WTC11 (cell line): ENCODE data around the gene DDRGK1.

ENCODE experiments used
- CBFB ChIP-seq: sonication (generic); formaldehyde crosslinking; IDR thresholded peaks from 2 replicates; pipeline ENCODE4 v1.8.1; 2022; ENCODE audit warnings: mild to moderate bottlenecking, low read depth, missing genetic modification reagents
- CREB1 ChIP-seq: sonication (generic); formaldehyde crosslinking; IDR thresholded peaks from 2 replicates; pipeline ENCODE4 v1.8.0; 2023; ENCODE audit warnings: mild to moderate bottlenecking, missing genetic modification reagents
- FOXK1 ChIP-seq: sonication (generic); formaldehyde crosslinking; IDR thresholded peaks from 2 replicates; pipeline ENCODE4 v1.8.0; 2022; ENCODE audit warnings: mild to moderate bottlenecking, moderate library complexity, missing genetic modification reagents
- FOXP1 ChIP-seq: sonication (generic); formaldehyde crosslinking; IDR thresholded peaks from 2 replicates; pipeline ENCODE4 v1.8.0; 2022; ENCODE audit warnings: missing genetic modification reagents, mild to moderate bottlenecking, moderate library complexity, borderline replicate concordance
- JUN ChIP-seq: sonication (generic); formaldehyde crosslinking; IDR thresholded peaks from 2 replicates; pipeline ENCODE4 v1.8.0; 2023; ENCODE audit warnings: mild to moderate bottlenecking, missing genetic modification reagents
- KAT7 ChIP-seq: sonication (generic); formaldehyde crosslinking; IDR thresholded peaks from 2 replicates; pipeline ENCODE4 v1.8.1; 2023; ENCODE audit warnings: missing genetic modification reagents, mild to moderate bottlenecking, borderline replicate concordance
- MXD4 ChIP-seq: fragments of 250-450 bp; sonication (Bioruptor Pico); IDR thresholded peaks from 2 replicates; pipeline ENCODE4 v1.8.0; 2021; ENCODE audit warnings: mild to moderate bottlenecking, moderate library complexity, borderline replicate concordance
- TP53 ChIP-seq: sonication (generic); formaldehyde crosslinking; IDR thresholded peaks from 2 replicates; pipeline ENCODE4 v1.8.1; 2023; ENCODE audit warnings: mild to moderate bottlenecking, missing genetic modification reagents
- TF ChIP-seq, protein P1 (sequence below): sonication (generic); formaldehyde crosslinking; IDR thresholded peaks from 2 replicates; pipeline ENCODE4 v1.8.1; 2023; ENCODE audit warnings: mild to moderate bottlenecking, missing genetic modification reagents, moderate library complexity
- TF ChIP-seq, protein P2 (sequence below): fragments of 200-600 bp; IDR thresholded peaks from 2 replicates; pipeline ENCODE4 v1.8.0; 2022; ENCODE audit warnings: antibody characterized with exemption
- TF ChIP-seq, protein P3 (sequence below): sonication (generic); formaldehyde crosslinking; IDR thresholded peaks from 2 replicates; pipeline ENCODE4 v1.8.0; 2022; ENCODE audit warnings: mild to moderate bottlenecking, missing genetic modification reagents
- TF ChIP-seq, protein P4 (sequence below): sonication (generic); formaldehyde crosslinking; IDR thresholded peaks from 2 replicates; pipeline ENCODE4 v1.8.1; 2023; ENCODE audit warnings: mild to moderate bottlenecking, missing genetic modification reagents
- TF ChIP-seq, protein P5 (sequence below): fragments of 250-450 bp; sonication (Bioruptor Pico); IDR thresholded peaks from 2 replicates; pipeline ENCODE4 v1.9.0; 2021; ENCODE audit warnings: mild to moderate bottlenecking, borderline replicate concordance
- TF ChIP-seq, protein P6 (sequence below): sonication (generic); formaldehyde crosslinking; IDR thresholded peaks from 2 replicates; pipeline ENCODE4 v1.8.1; 2023; ENCODE audit warnings: mild to moderate bottlenecking, moderate library complexity, missing genetic modification reagents

DNA sequence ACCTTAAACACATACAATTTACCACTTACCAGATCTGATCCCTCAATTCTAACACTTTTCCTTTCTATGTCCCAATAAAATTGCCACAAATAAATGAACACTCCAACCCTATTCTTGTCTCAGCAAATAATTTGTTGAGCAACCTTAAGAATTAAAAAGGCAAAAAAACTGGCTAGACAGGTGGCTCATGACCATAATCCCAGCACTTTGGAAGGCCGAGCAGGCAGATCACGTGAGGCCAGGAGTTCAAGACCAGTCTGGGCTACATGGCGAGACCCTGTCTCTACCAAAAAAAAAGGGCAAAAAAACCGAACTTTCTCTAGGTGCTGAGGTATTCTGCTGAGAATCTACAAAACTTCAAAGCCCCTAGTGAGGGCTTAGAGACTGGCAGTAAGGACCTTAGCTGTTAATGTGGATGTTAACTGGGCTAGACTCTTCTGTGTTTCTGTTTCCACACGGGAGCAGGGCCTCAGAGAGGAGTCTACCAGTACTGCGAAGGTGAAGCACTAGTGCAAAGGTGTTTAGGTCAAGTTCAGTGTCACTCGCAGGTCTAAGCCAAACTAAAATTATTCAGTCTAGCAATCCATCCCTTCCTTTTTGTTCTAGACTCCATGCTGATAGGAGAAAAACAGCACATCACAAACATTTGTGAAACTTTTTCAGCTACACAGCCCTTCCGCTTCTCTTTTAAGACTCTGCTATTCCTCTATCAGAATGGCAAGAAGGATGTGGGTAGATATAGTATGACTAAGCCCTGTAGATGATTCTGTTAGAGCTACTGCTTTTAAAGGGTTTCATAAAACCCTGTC, 47.5 kb downstream of the DDRGK1 start:
- TF ChIP-seq KAT7 (no peak), TP53 (no peak), FOXP1 (CRISPR knock-in tag) (no peak), MXD4 (no peak), JUN (CRISPR knock-in tag) (no peak), FOXK1 (no peak), CREB1 (CRISPR knock-in tag) (no peak), CBFB (no peak)
- TF ChIP-seq, protein P1, sequence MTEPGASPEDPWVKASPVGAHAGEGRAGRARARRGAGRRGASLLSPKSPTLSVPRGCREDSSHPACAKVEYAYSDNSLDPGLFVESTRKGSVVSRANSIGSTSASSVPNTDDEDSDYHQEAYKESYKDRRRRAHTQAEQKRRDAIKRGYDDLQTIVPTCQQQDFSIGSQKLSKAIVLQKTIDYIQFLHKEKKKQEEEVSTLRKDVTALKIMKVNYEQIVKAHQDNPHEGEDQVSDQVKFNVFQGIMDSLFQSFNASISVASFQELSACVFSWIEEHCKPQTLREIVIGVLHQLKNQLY (CRISPR knock-in tag): no peak
- TF ChIP-seq, protein P2, sequence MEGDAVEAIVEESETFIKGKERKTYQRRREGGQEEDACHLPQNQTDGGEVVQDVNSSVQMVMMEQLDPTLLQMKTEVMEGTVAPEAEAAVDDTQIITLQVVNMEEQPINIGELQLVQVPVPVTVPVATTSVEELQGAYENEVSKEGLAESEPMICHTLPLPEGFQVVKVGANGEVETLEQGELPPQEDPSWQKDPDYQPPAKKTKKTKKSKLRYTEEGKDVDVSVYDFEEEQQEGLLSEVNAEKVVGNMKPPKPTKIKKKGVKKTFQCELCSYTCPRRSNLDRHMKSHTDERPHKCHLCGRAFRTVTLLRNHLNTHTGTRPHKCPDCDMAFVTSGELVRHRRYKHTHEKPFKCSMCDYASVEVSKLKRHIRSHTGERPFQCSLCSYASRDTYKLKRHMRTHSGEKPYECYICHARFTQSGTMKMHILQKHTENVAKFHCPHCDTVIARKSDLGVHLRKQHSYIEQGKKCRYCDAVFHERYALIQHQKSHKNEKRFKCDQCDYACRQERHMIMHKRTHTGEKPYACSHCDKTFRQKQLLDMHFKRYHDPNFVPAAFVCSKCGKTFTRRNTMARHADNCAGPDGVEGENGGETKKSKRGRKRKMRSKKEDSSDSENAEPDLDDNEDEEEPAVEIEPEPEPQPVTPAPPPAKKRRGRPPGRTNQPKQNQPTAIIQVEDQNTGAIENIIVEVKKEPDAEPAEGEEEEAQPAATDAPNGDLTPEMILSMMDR: no peak
- TF ChIP-seq, protein P3, sequence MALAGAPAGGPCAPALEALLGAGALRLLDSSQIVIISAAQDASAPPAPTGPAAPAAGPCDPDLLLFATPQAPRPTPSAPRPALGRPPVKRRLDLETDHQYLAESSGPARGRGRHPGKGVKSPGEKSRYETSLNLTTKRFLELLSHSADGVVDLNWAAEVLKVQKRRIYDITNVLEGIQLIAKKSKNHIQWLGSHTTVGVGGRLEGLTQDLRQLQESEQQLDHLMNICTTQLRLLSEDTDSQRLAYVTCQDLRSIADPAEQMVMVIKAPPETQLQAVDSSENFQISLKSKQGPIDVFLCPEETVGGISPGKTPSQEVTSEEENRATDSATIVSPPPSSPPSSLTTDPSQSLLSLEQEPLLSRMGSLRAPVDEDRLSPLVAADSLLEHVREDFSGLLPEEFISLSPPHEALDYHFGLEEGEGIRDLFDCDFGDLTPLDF (CRISPR knock-in tag): no peak
- TF ChIP-seq, protein P4, sequence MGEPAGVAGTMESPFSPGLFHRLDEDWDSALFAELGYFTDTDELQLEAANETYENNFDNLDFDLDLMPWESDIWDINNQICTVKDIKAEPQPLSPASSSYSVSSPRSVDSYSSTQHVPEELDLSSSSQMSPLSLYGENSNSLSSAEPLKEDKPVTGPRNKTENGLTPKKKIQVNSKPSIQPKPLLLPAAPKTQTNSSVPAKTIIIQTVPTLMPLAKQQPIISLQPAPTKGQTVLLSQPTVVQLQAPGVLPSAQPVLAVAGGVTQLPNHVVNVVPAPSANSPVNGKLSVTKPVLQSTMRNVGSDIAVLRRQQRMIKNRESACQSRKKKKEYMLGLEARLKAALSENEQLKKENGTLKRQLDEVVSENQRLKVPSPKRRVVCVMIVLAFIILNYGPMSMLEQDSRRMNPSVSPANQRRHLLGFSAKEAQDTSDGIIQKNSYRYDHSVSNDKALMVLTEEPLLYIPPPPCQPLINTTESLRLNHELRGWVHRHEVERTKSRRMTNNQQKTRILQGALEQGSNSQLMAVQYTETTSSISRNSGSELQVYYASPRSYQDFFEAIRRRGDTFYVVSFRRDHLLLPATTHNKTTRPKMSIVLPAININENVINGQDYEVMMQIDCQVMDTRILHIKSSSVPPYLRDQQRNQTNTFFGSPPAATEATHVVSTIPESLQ: no peak
- TF ChIP-seq, protein P5, sequence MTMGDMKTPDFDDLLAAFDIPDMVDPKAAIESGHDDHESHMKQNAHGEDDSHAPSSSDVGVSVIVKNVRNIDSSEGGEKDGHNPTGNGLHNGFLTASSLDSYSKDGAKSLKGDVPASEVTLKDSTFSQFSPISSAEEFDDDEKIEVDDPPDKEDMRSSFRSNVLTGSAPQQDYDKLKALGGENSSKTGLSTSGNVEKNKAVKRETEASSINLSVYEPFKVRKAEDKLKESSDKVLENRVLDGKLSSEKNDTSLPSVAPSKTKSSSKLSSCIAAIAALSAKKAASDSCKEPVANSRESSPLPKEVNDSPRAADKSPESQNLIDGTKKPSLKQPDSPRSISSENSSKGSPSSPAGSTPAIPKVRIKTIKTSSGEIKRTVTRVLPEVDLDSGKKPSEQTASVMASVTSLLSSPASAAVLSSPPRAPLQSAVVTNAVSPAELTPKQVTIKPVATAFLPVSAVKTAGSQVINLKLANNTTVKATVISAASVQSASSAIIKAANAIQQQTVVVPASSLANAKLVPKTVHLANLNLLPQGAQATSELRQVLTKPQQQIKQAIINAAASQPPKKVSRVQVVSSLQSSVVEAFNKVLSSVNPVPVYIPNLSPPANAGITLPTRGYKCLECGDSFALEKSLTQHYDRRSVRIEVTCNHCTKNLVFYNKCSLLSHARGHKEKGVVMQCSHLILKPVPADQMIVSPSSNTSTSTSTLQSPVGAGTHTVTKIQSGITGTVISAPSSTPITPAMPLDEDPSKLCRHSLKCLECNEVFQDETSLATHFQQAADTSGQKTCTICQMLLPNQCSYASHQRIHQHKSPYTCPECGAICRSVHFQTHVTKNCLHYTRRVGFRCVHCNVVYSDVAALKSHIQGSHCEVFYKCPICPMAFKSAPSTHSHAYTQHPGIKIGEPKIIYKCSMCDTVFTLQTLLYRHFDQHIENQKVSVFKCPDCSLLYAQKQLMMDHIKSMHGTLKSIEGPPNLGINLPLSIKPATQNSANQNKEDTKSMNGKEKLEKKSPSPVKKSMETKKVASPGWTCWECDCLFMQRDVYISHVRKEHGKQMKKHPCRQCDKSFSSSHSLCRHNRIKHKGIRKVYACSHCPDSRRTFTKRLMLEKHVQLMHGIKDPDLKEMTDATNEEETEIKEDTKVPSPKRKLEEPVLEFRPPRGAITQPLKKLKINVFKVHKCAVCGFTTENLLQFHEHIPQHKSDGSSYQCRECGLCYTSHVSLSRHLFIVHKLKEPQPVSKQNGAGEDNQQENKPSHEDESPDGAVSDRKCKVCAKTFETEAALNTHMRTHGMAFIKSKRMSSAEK (CRISPR knock-in tag): no peak
- TF ChIP-seq, protein P6, sequence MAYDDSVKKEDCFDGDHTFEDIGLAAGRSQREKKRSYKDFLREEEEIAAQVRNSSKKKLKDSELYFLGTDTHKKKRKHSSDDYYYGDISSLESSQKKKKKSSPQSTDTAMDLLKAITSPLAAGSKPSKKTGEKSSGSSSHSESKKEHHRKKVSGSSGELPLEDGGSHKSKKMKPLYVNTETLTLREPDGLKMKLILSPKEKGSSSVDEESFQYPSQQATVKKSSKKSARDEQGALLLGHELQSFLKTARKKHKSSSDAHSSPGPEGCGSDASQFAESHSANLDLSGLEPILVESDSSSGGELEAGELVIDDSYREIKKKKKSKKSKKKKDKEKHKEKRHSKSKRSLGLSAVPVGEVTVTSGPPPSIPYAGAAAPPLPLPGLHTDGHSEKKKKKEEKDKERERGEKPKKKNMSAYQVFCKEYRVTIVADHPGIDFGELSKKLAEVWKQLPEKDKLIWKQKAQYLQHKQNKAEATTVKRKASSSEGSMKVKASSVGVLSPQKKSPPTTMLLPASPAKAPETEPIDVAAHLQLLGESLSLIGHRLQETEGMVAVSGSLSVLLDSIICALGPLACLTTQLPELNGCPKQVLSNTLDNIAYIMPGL (CRISPR knock-in tag): no peak
